Liver (tissue), 9 donors: ENCODE data around the gene ITGB2. TPM values are rescaled to one million over a fixed set of nuclear protein-coding genes. Genes with fewer than 3 reads are reported as not detected.

Experiments
- DNase-seq: peaks from one replicate; pipeline ENCODE4 v3.0.0-alpha.2; 2017; ENCODE audit warnings: low spot score
- H3K27ac ChIP-seq, 2 donors: one replicate each; pipeline ENCODE4 v1.7.0; 2013; ENCODE audit warnings: inconsistent platforms in 2 of 2, low read length in 2 of 2, control low read depth in 1 of 2, low read depth in 1 of 2, mild to moderate bottlenecking in 1 of 2
- H3K27me3 ChIP-seq, 4 donors: one replicate each; pipeline versions ENCODE4 v1.6.1 to v1.7.0; 2013; ENCODE audit warnings: low read length in 3 of 4, inconsistent platforms in 1 of 4, mild to moderate bottlenecking in 1 of 4, moderate library complexity in 1 of 4; ENCODE audit not compliant: control insufficient read depth in 4 of 4, insufficient read depth in 4 of 4
- H3K36me3 ChIP-seq, 4 donors: one replicate each; pipeline versions ENCODE4 v1.6.1 to v1.7.0; 2013; ENCODE audit warnings: low read length in 3 of 4, mild to moderate bottlenecking in 3 of 4, low read depth in 1 of 4, moderate library complexity in 1 of 4; ENCODE audit not compliant: control insufficient read depth in 4 of 4, insufficient read depth in 3 of 4
- H3K4me1 ChIP-seq, 4 donors: one replicate each; pipeline versions ENCODE4 v1.6.1 to v1.7.0; 2013; ENCODE audit warnings: low read length in 3 of 4, mild to moderate bottlenecking in 3 of 4, moderate library complexity in 1 of 4; ENCODE audit not compliant: control insufficient read depth in 4 of 4, insufficient read depth in 4 of 4
- H3K4me3 ChIP-seq, 3 donors: one replicate each; pipeline versions ENCODE4 v1.6.1 to v1.7.0; 2013; ENCODE audit warnings: low read length in 3 of 3, control low read depth in 1 of 3, low read depth in 1 of 3, mild to moderate bottlenecking in 1 of 3
- H3K9ac ChIP-seq, 2 donors: one replicate each; pipeline ENCODE4 v1.7.0; 2013; ENCODE audit warnings: low read length in 2 of 2, mild to moderate bottlenecking in 2 of 2, moderate library complexity in 2 of 2, control low read depth in 1 of 2, low read depth in 1 of 2
- H3K9me3 ChIP-seq, 4 donors: one replicate each; pipeline versions ENCODE4 v1.6.1 to v1.7.0; 2013; ENCODE audit warnings: low read length in 3 of 4; ENCODE audit not compliant: control insufficient read depth in 4 of 4
- ATF3 ChIP-seq: IDR thresholded peaks from 2 replicates; pipeline ENCODE4 v1.6.1; 2016; ENCODE audit warnings: antibody characterized with exemption
- CTCF ChIP-seq: fragments of 150-350 bp; IDR thresholded peaks from 2 replicates; pipeline ENCODE4 v1.5.1; 2017; ENCODE audit warnings: improper control_type of control experiment, low read depth, low read length; ENCODE audit not compliant: missing input control
- EGR1 ChIP-seq, 2 donors: IDR thresholded peaks; 2 replicates each; pipeline ENCODE4 v1.6.1; 2016 to 2018; ENCODE audit warnings: antibody characterized with exemption in 2 of 2, low read depth in 2 of 2
- FOXA1 ChIP-seq: IDR thresholded peaks from 2 replicates; pipeline ENCODE4 v1.6.1; 2016; ENCODE audit warnings: antibody characterized with exemption
- FOXA2 ChIP-seq: IDR thresholded peaks from 2 replicates; pipeline ENCODE4 v1.6.1; 2016; ENCODE audit warnings: antibody characterized with exemption
- GABPA ChIP-seq, 2 donors: IDR thresholded peaks in 1 of 2; conservative IDR thresholded peaks in 1 of 2; 2 replicates each; pipeline ENCODE4 v1.6.1; 2016; ENCODE audit warnings: antibody characterized with exemption in 2 of 2, mild to moderate bottlenecking in 1 of 2, moderate library complexity in 1 of 2
- HNF4A ChIP-seq, 2 donors: conservative IDR thresholded peaks; 2 replicates each; pipeline ENCODE4 v1.6.1; 2016; ENCODE audit warnings: antibody characterized with exemption in 2 of 2, mild to moderate bottlenecking in 2 of 2
- HNF4G ChIP-seq: IDR thresholded peaks from 2 replicates; pipeline ENCODE4 v1.6.1; 2016; ENCODE audit warnings: antibody characterized with exemption
- JUND ChIP-seq, 2 donors: IDR thresholded peaks; 2 replicates each; pipeline ENCODE4 v1.6.1; 2016; ENCODE audit warnings: antibody characterized with exemption in 2 of 2
- NR2F2 ChIP-seq: IDR thresholded peaks from 2 replicates; pipeline ENCODE4 v1.6.1; 2016; ENCODE audit warnings: antibody characterized with exemption
- RAD21 ChIP-seq, 2 donors: IDR thresholded peaks; 2 replicates each; pipeline ENCODE4 v1.6.1; 2016; ENCODE audit warnings: antibody characterized with exemption in 2 of 2, mild to moderate bottlenecking in 2 of 2
- RXRA ChIP-seq, 2 donors: IDR thresholded peaks; 2 replicates each; pipeline ENCODE4 v1.6.1; 2017 to 2018; ENCODE audit warnings: antibody characterized with exemption in 2 of 2, mild to moderate bottlenecking in 1 of 2
- SP1 ChIP-seq: IDR thresholded peaks from 2 replicates; pipeline ENCODE4 v1.6.1; 2018; ENCODE audit warnings: antibody characterized with exemption, mild to moderate bottlenecking
- TAF1 ChIP-seq: conservative IDR thresholded peaks from 2 replicates; pipeline ENCODE4 v1.6.1; 2016; ENCODE audit warnings: antibody characterized with exemption, mild to moderate bottlenecking
- YY1 ChIP-seq: IDR thresholded peaks from 2 replicates; pipeline ENCODE4 v1.6.1; 2016; ENCODE audit warnings: antibody characterized with exemption, mild to moderate bottlenecking
- WGBS: extraction: QIAGEN DNeasy Blood & Tissue Kit; methylation state at CpG from one replicate; pipeline ENCODE4 v1.1.7; 2013; 5-methylcytosine and 5-hydroxymethylcytosine counted together
- polyA plus RNA-seq, 2 donors: library from polyadenylated mRNA; stranded (reverse) in 1 of 2; unstranded in 1 of 2; fragments of 200-250 nt in 1 of 2; fragments of >200 nt in 1 of 2; fragmentation: Nextera tagmentation in 1 of 2; extraction: Ambion mirVana in 1 of 2; gene quantifications; one replicate each; pipeline versions ENCODE4 v1.2.1 to v1.2.3, GENCODE V29; 2013 to 2015
- total RNA-seq, 2 donors: library from RNA; depleted of rRNA; stranded (reverse); fragments of >200 nt; gene quantifications; one replicate each; pipeline ENCODE4 v1.2.3, GENCODE V29; 2014
- TF ChIP-seq, protein P1 (sequence below): IDR thresholded peaks from 2 replicates; pipeline ENCODE4 v1.6.1; 2016; ENCODE audit warnings: antibody characterized with exemption
- TF ChIP-seq, protein P2 (sequence below): IDR thresholded peaks from 2 replicates; pipeline ENCODE4 v1.6.1; 2016; ENCODE audit warnings: antibody characterized with exemption, mild to moderate bottlenecking
- TF ChIP-seq, protein P3 (sequence below): IDR thresholded peaks from 2 replicates; pipeline ENCODE4 v1.6.1; 2016; ENCODE audit warnings: antibody characterized with exemption
- donor health status: healthy.
- donor health status: healthy.
- donor health status: healthy.
- donor health status: healthy.
- donor health status: healthy.

Gene ITGB2
- total and polyA plus RNA-seq, 4 donors: 9.6 to 50.6 (median 28.7) TPM

DNA sequence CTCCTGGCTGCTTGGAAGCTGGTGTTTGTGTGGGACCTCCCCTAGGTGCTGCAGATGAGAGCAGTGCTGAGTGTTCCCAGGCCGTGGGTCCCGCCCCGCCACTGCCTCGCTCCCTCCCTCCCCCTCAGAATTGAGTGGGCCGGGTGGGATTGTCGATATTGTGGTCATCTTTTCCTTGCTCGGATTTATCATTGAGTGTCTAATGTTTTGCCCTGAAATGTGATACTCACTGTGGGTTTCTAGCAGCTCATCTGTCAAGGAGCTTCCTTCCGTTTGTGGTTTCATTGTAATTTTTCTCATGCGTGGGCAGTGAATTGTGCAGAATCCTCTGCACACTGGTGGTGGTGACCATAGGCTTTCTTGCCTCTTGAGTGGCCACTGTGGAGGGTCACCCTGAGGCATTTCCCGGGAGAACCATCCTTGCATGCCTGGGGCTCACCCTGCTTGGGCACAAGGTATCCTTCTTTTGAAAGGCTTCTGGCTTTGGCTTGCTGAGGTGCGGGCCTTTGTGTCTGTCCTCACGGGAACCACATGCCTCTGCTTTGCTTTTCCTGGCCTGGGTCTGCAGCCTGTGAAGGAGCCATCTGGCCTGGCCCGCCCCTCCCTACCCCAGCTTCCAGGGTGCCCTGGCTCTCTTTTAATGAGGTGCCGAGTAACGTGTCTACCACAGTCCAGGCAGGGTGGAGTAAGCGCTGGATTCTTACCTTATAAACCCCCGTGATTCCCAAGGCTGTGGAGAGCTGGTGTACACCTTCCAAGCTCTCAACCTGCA is 44.7 kb upstream of the ITGB2 start (continued):
- TF ChIP-seq, protein P1, sequence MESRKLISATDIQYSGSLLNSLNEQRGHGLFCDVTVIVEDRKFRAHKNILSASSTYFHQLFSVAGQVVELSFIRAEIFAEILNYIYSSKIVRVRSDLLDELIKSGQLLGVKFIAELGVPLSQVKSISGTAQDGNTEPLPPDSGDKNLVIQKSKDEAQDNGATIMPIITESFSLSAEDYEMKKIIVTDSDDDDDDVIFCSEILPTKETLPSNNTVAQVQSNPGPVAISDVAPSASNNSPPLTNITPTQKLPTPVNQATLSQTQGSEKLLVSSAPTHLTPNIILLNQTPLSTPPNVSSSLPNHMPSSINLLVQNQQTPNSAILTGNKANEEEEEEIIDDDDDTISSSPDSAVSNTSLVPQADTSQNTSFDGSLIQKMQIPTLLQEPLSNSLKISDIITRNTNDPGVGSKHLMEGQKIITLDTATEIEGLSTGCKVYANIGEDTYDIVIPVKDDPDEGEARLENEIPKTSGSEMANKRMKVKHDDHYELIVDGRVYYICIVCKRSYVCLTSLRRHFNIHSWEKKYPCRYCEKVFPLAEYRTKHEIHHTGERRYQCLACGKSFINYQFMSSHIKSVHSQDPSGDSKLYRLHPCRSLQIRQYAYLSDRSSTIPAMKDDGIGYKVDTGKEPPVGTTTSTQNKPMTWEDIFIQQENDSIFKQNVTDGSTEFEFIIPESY: no peak
- TF ChIP-seq CTCF: no peak
- TF ChIP-seq JUND (IDR thresholded peaks at IDR 0.05): no peak
- TF ChIP-seq YY1: no peak
- no peak for TF ChIP-seq FOXA1
- no peak for TF ChIP-seq ATF3
- no peak for TF ChIP-seq HNF4A (conservative IDR thresholded peaks at IDR 0.05)

DNA sequence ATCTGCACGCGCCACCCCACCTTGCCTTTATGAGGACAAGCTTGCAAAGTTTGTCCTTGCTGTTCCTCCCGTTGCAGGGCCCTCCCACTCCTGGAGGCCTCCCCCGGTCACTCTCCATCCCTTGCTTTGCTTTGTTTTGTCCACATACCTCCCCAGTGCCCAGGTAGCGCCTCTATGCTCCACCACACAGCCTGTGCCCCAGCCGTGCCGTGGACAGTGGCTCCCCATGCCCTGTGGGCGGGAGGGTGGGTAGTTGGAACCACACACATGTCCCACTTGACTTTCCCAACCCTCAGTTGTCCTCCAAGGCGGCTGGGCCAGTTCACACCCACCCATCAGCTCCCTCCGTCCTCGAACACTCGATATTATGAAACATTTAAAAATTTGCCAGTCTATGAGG is 43.7 kb upstream of the ITGB2 start:
- H3K9me3 ChIP-seq: no peaks in the 10 kb centered on the region
- H3K4me1 ChIP-seq: peaks cover 2 to 16% (median 5%) of the 10 kb centered on the region in 4 donors
- H3K27ac ChIP-seq: no peak overlapping the region
- TF ChIP-seq HNF4G (no peak), YY1 (no peak), FOXA1 (no peak), RAD21 (IDR thresholded peaks at IDR 0.05) (no peak), RXRA (IDR thresholded peaks at IDR 0.05) (no peak), SP1 (no peak), EGR1 (IDR thresholded peaks at IDR 0.05; ENCODE audit: low read depth in 2 of 2) (no peak), FOXA2 (no peak), GABPA (IDR thresholded peaks at IDR 0.05 in 1 of 2, conservative IDR thresholded peaks at IDR 0.05 in 1 of 2) (no peak), NR2F2 (no peak), CTCF (no peak), ATF3 (no peak), JUND (IDR thresholded peaks at IDR 0.05) (no peak), HNF4A (conservative IDR thresholded peaks at IDR 0.05) (no peak), TAF1 (no peak)
- TF ChIP-seq, protein P2, sequence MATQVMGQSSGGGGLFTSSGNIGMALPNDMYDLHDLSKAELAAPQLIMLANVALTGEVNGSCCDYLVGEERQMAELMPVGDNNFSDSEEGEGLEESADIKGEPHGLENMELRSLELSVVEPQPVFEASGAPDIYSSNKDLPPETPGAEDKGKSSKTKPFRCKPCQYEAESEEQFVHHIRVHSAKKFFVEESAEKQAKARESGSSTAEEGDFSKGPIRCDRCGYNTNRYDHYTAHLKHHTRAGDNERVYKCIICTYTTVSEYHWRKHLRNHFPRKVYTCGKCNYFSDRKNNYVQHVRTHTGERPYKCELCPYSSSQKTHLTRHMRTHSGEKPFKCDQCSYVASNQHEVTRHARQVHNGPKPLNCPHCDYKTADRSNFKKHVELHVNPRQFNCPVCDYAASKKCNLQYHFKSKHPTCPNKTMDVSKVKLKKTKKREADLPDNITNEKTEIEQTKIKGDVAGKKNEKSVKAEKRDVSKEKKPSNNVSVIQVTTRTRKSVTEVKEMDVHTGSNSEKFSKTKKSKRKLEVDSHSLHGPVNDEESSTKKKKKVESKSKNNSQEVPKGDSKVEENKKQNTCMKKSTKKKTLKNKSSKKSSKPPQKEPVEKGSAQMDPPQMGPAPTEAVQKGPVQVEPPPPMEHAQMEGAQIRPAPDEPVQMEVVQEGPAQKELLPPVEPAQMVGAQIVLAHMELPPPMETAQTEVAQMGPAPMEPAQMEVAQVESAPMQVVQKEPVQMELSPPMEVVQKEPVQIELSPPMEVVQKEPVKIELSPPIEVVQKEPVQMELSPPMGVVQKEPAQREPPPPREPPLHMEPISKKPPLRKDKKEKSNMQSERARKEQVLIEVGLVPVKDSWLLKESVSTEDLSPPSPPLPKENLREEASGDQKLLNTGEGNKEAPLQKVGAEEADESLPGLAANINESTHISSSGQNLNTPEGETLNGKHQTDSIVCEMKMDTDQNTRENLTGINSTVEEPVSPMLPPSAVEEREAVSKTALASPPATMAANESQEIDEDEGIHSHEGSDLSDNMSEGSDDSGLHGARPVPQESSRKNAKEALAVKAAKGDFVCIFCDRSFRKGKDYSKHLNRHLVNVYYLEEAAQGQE: no peak
- TF ChIP-seq, protein P1: no peak
- TF ChIP-seq, protein P3, sequence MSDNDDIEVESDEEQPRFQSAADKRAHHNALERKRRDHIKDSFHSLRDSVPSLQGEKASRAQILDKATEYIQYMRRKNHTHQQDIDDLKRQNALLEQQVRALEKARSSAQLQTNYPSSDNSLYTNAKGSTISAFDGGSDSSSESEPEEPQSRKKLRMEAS: no peak
- H3K36me3 ChIP-seq: peaks cover 5 to 20% (median 6%) of the 10 kb centered on the region in 4 donors
- no peak overlapping the region for H3K4me3 ChIP-seq
- no peaks in the 10 kb centered on the region for H3K27me3 ChIP-seq
- 97% methylated on average over 12 of the region's 12 CpGs for WGBS
- no peak overlapping the region for H3K9ac ChIP-seq
- DNase-seq: no peak
